ENCODE measurements around the gene CEP170B.
"Not testable (repeated sequence)": the region's sequence is repeated elsewhere in the genome, so short reads cannot be mapped to it uniquely, and the experiment has no call there.

Gene CEP170B

DNA sequence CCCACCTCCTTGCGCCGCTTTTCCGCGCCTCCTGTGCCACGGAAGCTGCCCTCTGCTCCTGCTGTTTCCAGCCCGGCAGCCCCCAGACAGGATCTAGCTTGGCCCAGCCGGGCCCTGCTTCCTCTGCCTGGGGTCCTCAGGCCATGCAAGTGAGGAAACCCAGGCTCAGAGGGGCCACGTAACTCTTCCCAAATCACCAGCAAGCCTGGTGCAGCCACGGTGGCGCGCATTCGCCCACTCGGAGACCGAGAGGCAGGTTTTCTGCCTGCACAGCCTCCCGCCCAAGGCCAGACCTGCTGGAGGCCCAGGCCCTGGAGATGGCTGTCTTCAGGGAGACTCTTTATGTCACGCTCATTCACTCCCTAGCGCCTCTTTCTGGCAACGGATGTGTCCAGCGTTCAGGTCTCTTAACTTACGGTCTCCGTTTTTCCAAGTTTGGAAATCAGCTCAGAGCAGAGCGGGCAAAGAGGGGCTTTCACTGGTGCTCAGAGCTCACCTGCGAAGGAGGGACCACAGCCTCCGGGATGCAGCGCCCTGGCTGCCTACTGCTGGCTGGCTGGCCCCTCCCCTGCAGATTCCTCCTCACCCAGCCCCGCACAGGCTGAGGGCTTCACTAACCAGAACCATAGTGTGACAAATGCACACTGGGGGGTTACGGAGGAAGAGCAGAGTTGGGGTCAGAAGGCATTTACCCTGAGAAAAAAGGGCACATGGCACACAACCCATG lies 20.6 kb upstream of the CEP170B start:
- Histone ChIP-seq H3K9me3 (ENCODE audit: control insufficient read depth in 2 of 2, low read length in 2 of 2) (no peaks in the 10 kb centered on the region), H3K27me3 (ENCODE audit: control insufficient read depth in 2 of 2, insufficient read depth in 2 of 2, low read length in 2 of 2) (peaks cover 40 to 49% of the 10 kb centered on the region in 2 donors), H3K9ac (ENCODE audit: low read depth in 1 of 2, low read length in 2 of 2) (no peak overlapping the region), H3K36me3 (ENCODE audit: control insufficient read depth in 2 of 2, insufficient read depth in 2 of 2, low read length in 2 of 2) (no peaks in the 10 kb centered on the region), H3K4me1 (ENCODE audit: control insufficient read depth in 2 of 2, insufficient read depth in 2 of 2, low read length in 2 of 2) (peaks cover 0 to 5% of the 10 kb centered on the region in 2 donors), H3K27ac (ENCODE audit: low read depth in 2 of 2, low read length in 2 of 2) (no peak overlapping the region), H3K4me3 (ENCODE audit: low read length in 2 of 2) (peak overlapping the region in 1 of 2 donors; percentile 23)

DNA sequence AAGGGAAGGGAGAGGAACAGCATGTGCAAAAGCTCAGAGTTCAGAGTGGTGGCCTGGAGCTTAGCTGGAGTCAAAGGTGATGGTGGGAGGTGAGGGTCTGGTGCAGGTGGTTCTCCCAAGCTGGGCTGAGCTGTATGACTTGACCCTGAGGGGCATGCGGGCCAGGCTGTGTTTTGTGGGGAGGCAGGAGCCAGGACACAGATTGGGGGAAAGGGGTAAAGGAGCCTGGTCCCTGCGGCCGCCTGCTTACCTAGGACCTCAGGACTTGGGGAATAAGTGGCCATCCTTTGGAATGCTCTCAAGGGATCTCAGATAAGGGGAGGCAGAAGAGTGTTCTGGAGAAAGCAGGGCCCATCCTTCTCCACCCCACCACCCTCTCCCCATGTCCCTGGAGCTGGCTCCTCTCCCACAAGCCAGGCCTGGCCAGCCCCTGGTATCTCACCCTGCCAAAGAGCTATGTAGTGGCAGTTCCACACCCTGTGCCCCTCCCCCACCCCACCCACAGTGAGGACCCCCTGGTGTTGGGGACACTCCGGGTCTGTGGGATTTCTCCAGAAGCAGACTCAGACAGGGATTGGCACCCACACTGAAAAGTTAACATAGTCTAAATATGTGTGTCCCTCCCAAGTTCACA lies 19.9 kb upstream of the CEP170B start:
- Histone ChIP-seq H3K27me3 (ENCODE audit: control insufficient read depth in 2 of 2, insufficient read depth in 2 of 2, low read length in 2 of 2) (peaks cover 40 to 49% of the 10 kb centered on the region in 2 donors), H3K4me1 (ENCODE audit: control insufficient read depth in 2 of 2, insufficient read depth in 2 of 2, low read length in 2 of 2) (peaks cover 0 to 5% of the 10 kb centered on the region in 2 donors), H3K36me3 (ENCODE audit: control insufficient read depth in 2 of 2, insufficient read depth in 2 of 2, low read length in 2 of 2) (no peaks in the 10 kb centered on the region), H3K27ac (ENCODE audit: low read depth in 2 of 2, low read length in 2 of 2) (no peak overlapping the region), H3K9ac (ENCODE audit: low read depth in 1 of 2, low read length in 2 of 2) (no peak overlapping the region), H3K9me3 (ENCODE audit: control insufficient read depth in 2 of 2, low read length in 2 of 2) (no peaks in the 10 kb centered on the region), H3K4me3 (ENCODE audit: low read length in 2 of 2) (no peak overlapping the region)

DNA sequence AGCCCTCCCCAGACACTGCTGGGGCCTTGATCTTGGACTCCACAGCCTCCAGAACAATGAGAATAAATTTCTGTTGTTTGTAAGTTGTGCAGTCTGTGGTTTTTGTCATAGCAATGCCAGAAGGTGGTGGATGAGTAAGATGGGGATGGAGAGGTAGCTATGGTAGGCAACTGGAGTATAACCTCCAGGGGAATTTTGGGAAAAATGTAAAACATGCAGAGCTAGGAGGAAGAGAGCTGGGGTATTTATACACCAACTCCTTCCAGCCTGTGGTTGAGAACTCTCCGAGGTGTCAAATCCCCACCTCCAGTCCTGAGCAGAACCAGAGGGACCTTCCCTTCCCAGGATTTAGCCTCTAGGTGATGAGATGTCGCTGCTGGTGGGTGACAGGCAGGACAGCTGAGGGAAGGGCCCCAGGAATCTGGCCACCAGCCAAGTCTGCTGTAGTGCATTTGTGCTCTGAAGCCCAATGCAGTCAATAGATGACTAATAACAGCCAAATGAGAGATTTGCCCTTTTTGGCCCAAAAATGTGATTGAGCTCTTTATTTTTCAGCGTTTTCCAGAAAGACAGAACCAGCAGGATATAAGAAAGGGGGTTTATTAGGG lies 19.1 kb upstream of the CEP170B start:
- Histone ChIP-seq H3K9me3 (ENCODE audit: control insufficient read depth in 2 of 2, low read length in 2 of 2) (no peaks in the 10 kb centered on the region), H3K4me3 (ENCODE audit: low read length in 2 of 2) (no peak overlapping the region), H3K4me1 (ENCODE audit: control insufficient read depth in 2 of 2, insufficient read depth in 2 of 2, low read length in 2 of 2) (peaks cover 0 to 5% of the 10 kb centered on the region in 2 donors), H3K9ac (ENCODE audit: low read depth in 1 of 2, low read length in 2 of 2) (no peak overlapping the region), H3K36me3 (ENCODE audit: control insufficient read depth in 2 of 2, insufficient read depth in 2 of 2, low read length in 2 of 2) (no peaks in the 10 kb centered on the region), H3K27me3 (ENCODE audit: control insufficient read depth in 2 of 2, insufficient read depth in 2 of 2, low read length in 2 of 2) (peaks cover 40 to 49% of the 10 kb centered on the region in 2 donors), H3K27ac (ENCODE audit: low read depth in 2 of 2, low read length in 2 of 2) (no peak overlapping the region)

DNA sequence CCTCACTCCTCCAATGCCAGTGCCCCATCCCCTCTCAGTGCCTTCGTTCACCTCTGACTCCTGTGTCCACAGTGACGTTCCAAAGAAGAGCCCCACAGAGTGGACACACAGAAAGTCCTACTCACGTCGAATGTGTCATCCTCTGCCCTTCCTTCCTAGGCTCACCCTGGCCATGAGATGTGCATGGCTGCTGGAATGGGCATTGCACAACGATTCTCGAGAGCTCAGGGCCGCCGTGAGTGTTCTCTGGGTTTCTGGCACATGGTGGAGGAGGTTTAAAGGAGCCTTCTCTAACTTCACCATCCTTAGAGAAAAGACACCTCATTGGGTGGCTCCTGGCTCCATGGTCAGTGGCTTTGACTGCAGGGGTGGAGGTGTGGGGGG lies 12.8 kb upstream of the CEP170B start:
- Histone ChIP-seq H3K9ac (ENCODE audit: low read depth in 1 of 2, low read length in 2 of 2) (no peak overlapping the region), H3K4me3 (ENCODE audit: low read length in 2 of 2) (no peak overlapping the region), H3K27ac (ENCODE audit: low read depth in 2 of 2, low read length in 2 of 2) (no peak overlapping the region), H3K36me3 (ENCODE audit: control insufficient read depth in 2 of 2, insufficient read depth in 2 of 2, low read length in 2 of 2) (no peaks in the 10 kb centered on the region), H3K4me1 (ENCODE audit: control insufficient read depth in 2 of 2, insufficient read depth in 2 of 2, low read length in 2 of 2) (no peaks in the 10 kb centered on the region), H3K9me3 (ENCODE audit: control insufficient read depth in 2 of 2, low read length in 2 of 2) (no peaks in the 10 kb centered on the region), H3K27me3 (ENCODE audit: control insufficient read depth in 2 of 2, insufficient read depth in 2 of 2, low read length in 2 of 2) (peaks cover 15 to 17% of the 10 kb centered on the region in 2 donors)

DNA sequence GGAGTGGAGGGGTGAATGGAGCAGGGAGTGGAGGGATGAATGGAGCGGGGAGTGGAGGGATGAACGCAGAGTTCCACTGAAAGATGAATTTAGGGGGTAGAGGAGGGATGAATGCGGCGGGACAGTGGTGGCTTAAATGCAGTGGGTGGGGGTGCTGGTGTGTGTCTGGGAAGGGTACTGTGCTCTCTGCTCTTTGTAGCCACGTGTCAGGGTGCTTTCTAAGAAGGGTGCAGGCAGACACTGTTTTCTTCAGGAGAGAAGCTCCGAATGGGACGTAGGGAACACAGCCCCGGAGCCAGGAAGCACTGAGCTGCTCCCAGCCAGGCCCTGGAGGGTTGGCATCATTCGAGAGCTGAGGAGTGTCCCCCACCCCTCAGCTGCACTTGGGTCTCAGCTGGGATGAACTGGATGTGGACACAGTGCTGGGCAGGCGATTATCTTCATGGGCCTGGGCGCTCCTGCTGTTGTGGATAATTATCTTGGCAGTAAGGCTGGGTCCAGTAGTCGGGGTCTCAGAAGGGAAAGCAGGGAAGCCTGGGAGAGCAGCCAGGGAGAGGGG lies 9.5 kb upstream of the CEP170B start:
- H3K27ac ChIP-seq (ENCODE audit: low read depth in 2 of 2, low read length in 2 of 2) = no peak overlapping the region
- H3K36me3 ChIP-seq (ENCODE audit: control insufficient read depth in 2 of 2, insufficient read depth in 2 of 2, low read length in 2 of 2) = no peaks in the 10 kb centered on the region
- H3K4me1 ChIP-seq (ENCODE audit: control insufficient read depth in 2 of 2, insufficient read depth in 2 of 2, low read length in 2 of 2) = no peaks in the 10 kb centered on the region
- H3K27me3 ChIP-seq (ENCODE audit: control insufficient read depth in 2 of 2, insufficient read depth in 2 of 2, low read length in 2 of 2) = peaks cover 13 to 17% of the 10 kb centered on the region in 2 donors
- no peaks in the 10 kb centered on the region for H3K9me3 ChIP-seq (ENCODE audit: control insufficient read depth in 2 of 2, low read length in 2 of 2)
- no peak overlapping the region for H3K4me3 ChIP-seq (ENCODE audit: low read length in 2 of 2)
- no peak overlapping the region for H3K9ac ChIP-seq (ENCODE audit: low read depth in 1 of 2, low read length in 2 of 2)

DNA sequence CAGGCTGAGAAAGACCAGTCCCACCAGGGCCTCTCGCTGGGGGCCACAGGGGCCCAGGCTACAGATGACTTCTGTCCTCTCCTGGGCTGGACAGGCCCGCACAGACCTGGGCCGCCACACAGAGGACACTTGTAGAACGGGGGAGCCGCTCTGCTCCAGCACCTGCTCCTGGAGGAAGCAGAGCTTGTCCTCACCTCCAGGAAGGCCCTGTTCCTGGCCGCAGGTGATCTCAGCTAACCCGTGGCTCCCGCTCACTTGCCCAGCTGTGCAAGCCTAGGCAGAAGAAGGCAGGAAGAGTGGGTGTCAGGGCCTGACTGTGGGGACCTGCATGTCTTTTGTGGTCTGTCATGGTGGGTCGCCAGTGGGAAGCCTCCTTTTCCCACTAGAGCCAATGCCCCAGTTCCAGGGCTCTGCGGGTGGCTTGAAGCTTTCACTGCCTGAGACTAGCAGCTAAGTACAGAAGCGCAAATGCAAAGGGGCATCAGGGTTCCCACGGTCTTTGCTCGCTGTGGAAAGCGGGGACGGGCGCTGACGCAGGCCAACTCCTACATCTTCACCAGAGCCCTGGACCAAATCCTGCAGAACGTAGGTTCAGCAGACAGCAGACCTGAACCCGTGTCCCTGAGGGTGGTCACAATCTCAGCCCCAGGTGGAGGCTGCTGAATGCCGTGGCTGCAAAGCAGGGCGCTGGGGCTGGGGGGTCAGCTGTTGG lies 8.8 kb upstream of the CEP170B start:
- Histone ChIP-seq H3K4me3 (ENCODE audit: low read length in 2 of 2) (no peak overlapping the region), H3K9me3 (ENCODE audit: control insufficient read depth in 2 of 2, low read length in 2 of 2) (no peaks in the 10 kb centered on the region), H3K36me3 (ENCODE audit: control insufficient read depth in 2 of 2, insufficient read depth in 2 of 2, low read length in 2 of 2) (no peaks in the 10 kb centered on the region), H3K27me3 (ENCODE audit: control insufficient read depth in 2 of 2, insufficient read depth in 2 of 2, low read length in 2 of 2) (peaks cover 13 to 17% of the 10 kb centered on the region in 2 donors), H3K9ac (ENCODE audit: low read depth in 1 of 2, low read length in 2 of 2) (no peak overlapping the region), H3K4me1 (ENCODE audit: control insufficient read depth in 2 of 2, insufficient read depth in 2 of 2, low read length in 2 of 2) (no peaks in the 10 kb centered on the region), H3K27ac (ENCODE audit: low read depth in 2 of 2, low read length in 2 of 2) (no peak overlapping the region)

DNA sequence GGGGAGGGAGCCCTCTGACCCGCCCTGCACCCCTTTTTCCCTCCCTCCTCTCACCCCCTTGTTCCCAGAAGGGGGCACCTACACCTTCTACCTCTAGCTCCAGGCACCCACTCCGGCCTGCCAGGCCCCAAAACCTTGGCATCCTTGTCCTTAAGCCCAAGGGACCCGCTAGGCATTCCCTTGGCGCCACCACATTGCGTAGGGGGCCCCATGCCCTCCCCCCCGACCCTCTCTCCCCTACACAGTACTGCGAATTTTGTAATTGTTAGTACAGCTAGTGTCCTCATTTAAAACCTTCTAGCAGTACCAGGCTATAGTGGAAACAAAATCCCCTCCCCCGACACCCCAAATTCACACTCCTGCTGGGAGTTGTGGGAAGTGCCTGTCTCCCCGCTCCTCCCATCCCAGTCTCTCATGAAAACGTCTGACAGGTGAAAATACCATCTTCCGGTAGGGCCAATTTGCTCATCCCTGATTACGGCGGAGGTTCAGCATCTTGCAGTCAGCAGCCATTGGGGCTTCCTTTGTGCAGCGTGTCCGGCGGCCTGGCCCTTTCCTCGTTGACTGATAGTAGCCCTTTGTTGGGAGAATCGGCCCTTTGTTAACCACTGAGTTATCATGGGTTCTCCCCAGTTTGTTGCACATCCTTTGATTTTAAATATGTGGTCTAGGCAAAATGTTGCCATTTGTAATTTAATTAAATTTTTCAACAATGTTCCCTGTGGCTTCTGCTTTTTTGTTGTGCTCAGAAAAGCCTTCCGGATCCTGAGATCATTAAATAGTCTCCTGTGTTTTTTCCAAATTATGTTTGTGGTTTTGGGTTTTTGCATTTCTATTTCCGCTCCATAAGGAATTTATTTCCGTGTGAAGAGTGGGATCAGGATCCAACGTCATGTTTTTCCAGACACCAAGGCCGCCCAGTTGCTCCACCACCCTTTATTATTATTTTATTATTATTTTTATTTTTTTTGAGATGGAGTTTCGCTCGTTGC lies 7.9 kb upstream of the CEP170B start:
- Histone ChIP-seq H3K27me3 (ENCODE audit: control insufficient read depth in 2 of 2, insufficient read depth in 2 of 2, low read length in 2 of 2) (peaks cover 11 to 12% of the 10 kb centered on the region in 2 donors), H3K4me3 (ENCODE audit: low read length in 2 of 2) (no peak overlapping the region), H3K36me3 (ENCODE audit: control insufficient read depth in 2 of 2, insufficient read depth in 2 of 2, low read length in 2 of 2) (no peaks in the 10 kb centered on the region), H3K9me3 (ENCODE audit: control insufficient read depth in 2 of 2, low read length in 2 of 2) (no peaks in the 10 kb centered on the region), H3K4me1 (ENCODE audit: control insufficient read depth in 2 of 2, insufficient read depth in 2 of 2, low read length in 2 of 2) (no peaks in the 10 kb centered on the region), H3K9ac (ENCODE audit: low read depth in 1 of 2, low read length in 2 of 2) (no peak overlapping the region), H3K27ac (ENCODE audit: low read depth in 2 of 2, low read length in 2 of 2) (no peak overlapping the region)

DNA sequence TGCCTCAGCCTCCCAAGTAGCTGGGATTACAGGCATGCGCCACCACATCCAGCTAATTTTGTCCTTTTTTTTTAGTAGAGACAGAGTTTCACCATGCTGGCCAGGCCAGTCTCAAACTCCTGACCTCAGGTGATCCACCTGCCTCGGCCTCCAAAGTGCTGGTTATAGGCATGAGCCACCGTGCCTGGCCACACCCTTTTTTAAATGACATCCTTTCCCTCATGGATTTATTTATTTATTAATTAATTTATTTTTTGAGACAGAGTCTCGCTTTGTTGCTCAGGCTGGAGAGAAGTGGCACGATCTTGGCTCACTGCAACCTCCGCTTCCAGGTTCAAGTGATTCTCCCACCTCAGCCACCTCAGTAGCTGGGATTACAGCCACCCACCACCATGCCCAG lies 7.1 kb upstream of the CEP170B start:
- not testable (repeated sequence) for H3K36me3 ChIP-seq (ENCODE audit: control insufficient read depth in 2 of 2, insufficient read depth in 2 of 2, low read length in 2 of 2); H3K9me3 ChIP-seq (ENCODE audit: control insufficient read depth in 2 of 2, low read length in 2 of 2); H3K27me3 ChIP-seq (ENCODE audit: control insufficient read depth in 2 of 2, insufficient read depth in 2 of 2, low read length in 2 of 2); H3K27ac ChIP-seq (ENCODE audit: low read depth in 2 of 2, low read length in 2 of 2); H3K9ac ChIP-seq (ENCODE audit: low read depth in 1 of 2, low read length in 2 of 2); H3K4me1 ChIP-seq (ENCODE audit: control insufficient read depth in 2 of 2, insufficient read depth in 2 of 2, low read length in 2 of 2); H3K4me3 ChIP-seq (ENCODE audit: low read length in 2 of 2)

DNA sequence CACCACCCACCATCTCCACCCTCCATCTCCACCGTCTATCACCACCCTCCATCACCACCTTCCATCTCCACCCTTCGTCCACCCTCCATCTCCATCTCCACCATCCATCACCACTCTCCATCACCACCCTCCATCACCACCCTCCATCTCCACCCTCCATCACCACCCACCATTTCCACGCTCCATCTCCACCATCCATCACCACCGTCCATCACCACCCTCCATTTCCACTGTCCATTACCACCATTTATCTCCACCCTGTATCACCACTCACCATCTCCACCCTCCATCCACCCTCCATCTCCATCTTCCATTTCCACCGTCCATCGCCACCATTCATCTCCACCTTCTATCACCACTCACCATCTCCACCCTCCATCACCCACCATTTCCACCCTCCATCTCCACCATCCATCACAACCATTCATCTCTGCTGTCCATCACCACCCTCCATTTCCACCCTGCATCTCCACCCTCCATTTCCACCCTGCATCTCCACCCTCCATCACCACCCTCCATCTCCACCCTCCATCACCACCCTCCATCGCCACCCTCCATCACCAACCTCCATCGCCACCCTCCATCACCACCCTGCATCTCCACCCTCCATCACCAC lies 6.1 kb upstream of the CEP170B start:
- H3K9me3 ChIP-seq (ENCODE audit: control insufficient read depth in 2 of 2, low read length in 2 of 2) = no peaks in the 10 kb centered on the region
- H3K27me3 ChIP-seq (ENCODE audit: control insufficient read depth in 2 of 2, insufficient read depth in 2 of 2, low read length in 2 of 2) = peaks cover 0 to 1% of the 10 kb centered on the region in 2 donors
- no peak overlapping the region for H3K4me3 ChIP-seq (ENCODE audit: low read length in 2 of 2)
- H3K36me3 ChIP-seq (ENCODE audit: control insufficient read depth in 2 of 2, insufficient read depth in 2 of 2, low read length in 2 of 2) = no peaks in the 10 kb centered on the region
- no peak overlapping the region for H3K27ac ChIP-seq (ENCODE audit: low read depth in 2 of 2, low read length in 2 of 2)
- H3K4me1 ChIP-seq (ENCODE audit: control insufficient read depth in 2 of 2, insufficient read depth in 2 of 2, low read length in 2 of 2) = peaks cover 5 to 10% of the 10 kb centered on the region in 2 donors
- H3K9ac ChIP-seq (ENCODE audit: low read depth in 1 of 2, low read length in 2 of 2) = no peak overlapping the region
